Measurements from ENCODE around the gene HORMAD2. TPM values are rescaled to one million over a fixed set of nuclear protein-coding genes. Genes with fewer than 3 reads are reported as not detected.

The HORMAD2 gene
- total RNA-seq, 1 donor from 2014 or later: not detected

DNA sequence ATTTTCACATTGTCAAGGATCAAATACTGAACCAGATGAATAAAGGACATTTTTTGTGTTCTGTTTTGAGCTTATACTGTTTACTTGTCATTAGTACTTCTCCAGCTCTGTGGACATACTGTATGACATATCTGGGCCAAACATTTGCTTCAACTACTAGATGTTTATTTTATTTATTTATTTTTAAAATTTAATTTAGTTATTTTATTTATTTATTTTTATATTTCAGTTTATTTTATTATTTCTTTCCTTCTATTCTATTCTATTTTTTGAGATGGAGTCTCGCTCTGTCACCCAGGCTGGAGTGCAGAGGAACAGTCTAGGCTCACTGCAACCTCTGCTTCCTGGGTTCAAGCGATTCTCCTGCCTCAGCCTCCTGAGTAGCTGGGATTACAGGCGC, 37.0 kb downstream of the HORMAD2 start:
- H3K9me3 ChIP-seq (ENCODE audit: insufficient read depth, low read depth, low read length): no peaks in the 10 kb centered on the region

DNA sequence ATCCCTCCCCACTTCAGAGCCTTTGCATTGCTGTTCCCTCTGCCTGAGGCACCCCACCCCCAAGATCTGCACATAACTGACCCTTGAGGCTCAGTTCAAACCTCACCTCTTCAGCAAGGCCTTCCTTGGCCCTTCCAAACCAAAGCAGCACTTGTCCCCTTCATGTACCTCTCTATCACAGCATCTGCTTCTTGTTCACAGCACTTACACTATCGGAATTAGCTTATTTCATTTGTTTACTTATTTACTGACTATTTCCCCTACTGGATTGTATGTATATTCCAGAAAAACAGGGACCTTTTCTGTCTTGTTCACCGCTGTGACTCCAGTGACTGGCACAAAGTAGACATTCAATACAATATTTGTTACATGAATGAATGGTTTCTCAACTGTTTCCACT, 38.0 kb downstream of the HORMAD2 start:
- Histone ChIP-seq H3K27ac (ENCODE audit: low read depth, low read length) (no peak overlapping the region), H3K4me3 (ENCODE audit: insufficient read depth, low read depth, low read length) (no peak overlapping the region), H4K20me1 (ENCODE audit: insufficient read depth, low read length) (no peaks in the 10 kb centered on the region), H3K79me2 (ENCODE audit: insufficient read depth, low read length) (no peaks in the 10 kb centered on the region), H3K4me2 (ENCODE audit: low read length) (no peak overlapping the region), H3K36me3 (ENCODE audit: insufficient read depth, low read length) (no peaks in the 10 kb centered on the region), H3K4me1 (ENCODE audit: insufficient read depth, low read length) (peaks cover 12% of the 10 kb centered on the region), H2AFZ (ENCODE audit: low read depth, low read length) (peak overlapping the region; percentile 2), H3K9ac (ENCODE audit: low read length) (no peak overlapping the region), H3K27me3 (ENCODE audit: insufficient read depth, low read length) (no peaks in the 10 kb centered on the region), H3K9me3 (ENCODE audit: insufficient read depth, low read depth, low read length) (no peaks in the 10 kb centered on the region)
- TF ChIP-seq, protein P1, sequence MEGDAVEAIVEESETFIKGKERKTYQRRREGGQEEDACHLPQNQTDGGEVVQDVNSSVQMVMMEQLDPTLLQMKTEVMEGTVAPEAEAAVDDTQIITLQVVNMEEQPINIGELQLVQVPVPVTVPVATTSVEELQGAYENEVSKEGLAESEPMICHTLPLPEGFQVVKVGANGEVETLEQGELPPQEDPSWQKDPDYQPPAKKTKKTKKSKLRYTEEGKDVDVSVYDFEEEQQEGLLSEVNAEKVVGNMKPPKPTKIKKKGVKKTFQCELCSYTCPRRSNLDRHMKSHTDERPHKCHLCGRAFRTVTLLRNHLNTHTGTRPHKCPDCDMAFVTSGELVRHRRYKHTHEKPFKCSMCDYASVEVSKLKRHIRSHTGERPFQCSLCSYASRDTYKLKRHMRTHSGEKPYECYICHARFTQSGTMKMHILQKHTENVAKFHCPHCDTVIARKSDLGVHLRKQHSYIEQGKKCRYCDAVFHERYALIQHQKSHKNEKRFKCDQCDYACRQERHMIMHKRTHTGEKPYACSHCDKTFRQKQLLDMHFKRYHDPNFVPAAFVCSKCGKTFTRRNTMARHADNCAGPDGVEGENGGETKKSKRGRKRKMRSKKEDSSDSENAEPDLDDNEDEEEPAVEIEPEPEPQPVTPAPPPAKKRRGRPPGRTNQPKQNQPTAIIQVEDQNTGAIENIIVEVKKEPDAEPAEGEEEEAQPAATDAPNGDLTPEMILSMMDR (IDR thresholded peaks at IDR 0.05; ENCODE audit: insufficient read depth, low read depth, low read length): no peak
- TF ChIP-seq EZH2 (IDR thresholded peaks at IDR 0.05; ENCODE audit: insufficient read depth, low read length): no peak
- no peaks in the 10 kb centered on the region for H3K27me3 Mint-ChIP-seq (ENCODE audit: low read depth, unreplicated experiment)
- FAIRE-seq: no peak
- H3K4me3 Mint-ChIP-seq (ENCODE audit: unreplicated experiment): no peak overlapping the region
- peak overlapping the region; percentile 22 for H3K27ac Mint-ChIP-seq (ENCODE audit: unreplicated experiment)
- H3K36me3 Mint-ChIP-seq (ENCODE audit: low read depth, unreplicated experiment): no peaks in the 10 kb centered on the region
- H3K4me1 Mint-ChIP-seq (ENCODE audit: low read depth, unreplicated experiment): peaks cover 13% of the 10 kb centered on the region
- no peak for DNase-seq (ENCODE audit: low read depth)
- no peaks in the 10 kb centered on the region for H3K9me3 Mint-ChIP-seq (ENCODE audit: unreplicated experiment)

More for the DNA sequence above, 37.0 kb downstream of the HORMAD2 start:
- H3K4me1 Mint-ChIP-seq (ENCODE audit: low read depth, unreplicated experiment): peaks cover 13% of the 10 kb centered on the region
- DNase-seq (ENCODE audit: low read depth) (no peak), FAIRE-seq (no peak)
- no peak overlapping the region for H3K4me3 Mint-ChIP-seq (ENCODE audit: unreplicated experiment)
- no peak overlapping the region for H2AFZ ChIP-seq (ENCODE audit: low read depth, low read length)
- H3K27me3 ChIP-seq (ENCODE audit: insufficient read depth, low read length): no peaks in the 10 kb centered on the region
- TF ChIP-seq EZH2 (IDR thresholded peaks at IDR 0.05; ENCODE audit: insufficient read depth, low read length): no peak
- no peaks in the 10 kb centered on the region for H3K79me2 ChIP-seq (ENCODE audit: insufficient read depth, low read length)
- H3K27me3 Mint-ChIP-seq (ENCODE audit: low read depth, unreplicated experiment): no peaks in the 10 kb centered on the region
- peaks cover 12% of the 10 kb centered on the region for H3K4me1 ChIP-seq (ENCODE audit: insufficient read depth, low read length)
- H4K20me1 ChIP-seq (ENCODE audit: insufficient read depth, low read length): no peaks in the 10 kb centered on the region
- no peak overlapping the region for H3K27ac Mint-ChIP-seq (ENCODE audit: unreplicated experiment)
- H3K27ac ChIP-seq (ENCODE audit: low read depth, low read length): no peak overlapping the region
- H3K4me2 ChIP-seq (ENCODE audit: low read length): no peak overlapping the region
- no peaks in the 10 kb centered on the region for H3K36me3 Mint-ChIP-seq (ENCODE audit: low read depth, unreplicated experiment)
- H3K36me3 ChIP-seq (ENCODE audit: insufficient read depth, low read length): no peaks in the 10 kb centered on the region
- no peaks in the 10 kb centered on the region for H3K9me3 Mint-ChIP-seq (ENCODE audit: unreplicated experiment)
- H3K4me3 ChIP-seq (ENCODE audit: insufficient read depth, low read depth, low read length): no peak overlapping the region
- H3K9ac ChIP-seq (ENCODE audit: low read length): no peak overlapping the region

DNA sequence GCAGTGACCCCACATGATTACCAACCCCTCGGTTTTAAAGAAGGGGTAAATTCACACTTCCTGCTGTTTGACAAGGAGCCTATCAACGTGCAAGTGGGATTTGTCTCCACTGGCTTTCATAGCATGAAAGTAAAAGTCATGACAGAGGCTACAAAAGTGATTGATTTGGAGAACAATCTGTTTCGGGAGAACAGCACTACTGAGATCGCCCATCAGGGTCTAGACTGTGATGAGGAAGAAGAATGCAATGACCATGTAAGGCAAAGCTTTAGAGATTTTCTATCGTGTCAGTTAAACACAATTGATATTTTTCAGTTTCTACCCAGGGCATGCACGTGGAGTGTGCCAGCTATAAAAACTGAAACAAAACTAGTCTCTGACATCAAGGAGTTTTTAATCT, 41.7 kb downstream of the HORMAD2 start:
- no peak overlapping the region for H3K4me2 ChIP-seq (ENCODE audit: low read length)
- H3K4me1 Mint-ChIP-seq (ENCODE audit: low read depth, unreplicated experiment): peaks cover 2% of the 10 kb centered on the region
- FAIRE-seq: no peak

More for the DNA sequence above, 41.7 kb downstream of the HORMAD2 start:
- Histone ChIP-seq H4K20me1 (ENCODE audit: insufficient read depth, low read length) (no peaks in the 10 kb centered on the region), H3K27me3 (ENCODE audit: insufficient read depth, low read length) (no peaks in the 10 kb centered on the region), H3K79me2 (ENCODE audit: insufficient read depth, low read length) (no peaks in the 10 kb centered on the region), H2AFZ (ENCODE audit: low read depth, low read length) (no peak overlapping the region), H3K27ac (ENCODE audit: low read depth, low read length) (no peak overlapping the region), H3K4me1 (ENCODE audit: insufficient read depth, low read length) (no peaks in the 10 kb centered on the region), H3K9me3 (ENCODE audit: insufficient read depth, low read depth, low read length) (no peaks in the 10 kb centered on the region), H3K4me3 (ENCODE audit: insufficient read depth, low read depth, low read length) (no peak overlapping the region), H3K9ac (ENCODE audit: low read length) (no peak overlapping the region), H3K36me3 (ENCODE audit: insufficient read depth, low read length) (no peaks in the 10 kb centered on the region)
- Mint-ChIP-seq H3K36me3 (ENCODE audit: low read depth, unreplicated experiment) (no peaks in the 10 kb centered on the region), H3K4me3 (ENCODE audit: unreplicated experiment) (no peak overlapping the region), H3K27ac (ENCODE audit: unreplicated experiment) (no peak overlapping the region), H3K27me3 (ENCODE audit: low read depth, unreplicated experiment) (no peaks in the 10 kb centered on the region), H3K9me3 (ENCODE audit: unreplicated experiment) (no peaks in the 10 kb centered on the region)
- no peak for DNase-seq (ENCODE audit: low read depth)
- TF ChIP-seq, protein P1 (IDR thresholded peaks at IDR 0.05; ENCODE audit: insufficient read depth, low read depth, low read length): no peak
- no peak for TF ChIP-seq EZH2 (IDR thresholded peaks at IDR 0.05; ENCODE audit: insufficient read depth, low read length)
